ENCODE measurements around the gene CDK7. TPM values are rescaled to one million over a fixed set of nuclear protein-coding genes. Genes with fewer than 3 reads are reported as not detected.

CDK7 gene
- total and polyA plus RNA-seq, 7 experiments from 2014 or later = 18.2 to 28.9 (median 21.8) TPM

- CTCF ChIA-PET = interaction anchor here (1.1 kb wide), 1 partner anchor 22 kb away, joined by 4 read pairs; no protein-coding TSS in a partner anchor
Measured at GRCh38 chr5:69288688-69289087, 54.0 kb downstream of the CDK7 start.

GRCh38 chr5:69292306-69292705 is 57.6 kb downstream of the CDK7 start:
- no peaks in the 10 kb centered on the region for H3K9me3 ChIP-seq (ENCODE audit: control insufficient read depth in 2 of 3, low read length in 3 of 3)
- no peaks in the 10 kb centered on the region for H3K9me3 Mint-ChIP-seq
- H3K36me3 Mint-ChIP-seq = peaks cover 2 to 25% (median 4%) of the 10 kb centered on the region in 5 donors
- H3K27ac ChIP-seq (ENCODE audit: low read depth, low read length) = no peak overlapping the region
- ChIA-PET CTCF (no interaction called here), POLR2A (no interaction called here)
- H3K4me3 ChIP-seq (ENCODE audit: low read length) = no peak overlapping the region
- peaks cover 0 to 4% (median 0%) of the 10 kb centered on the region in 3 experiments for H3K36me3 ChIP-seq (ENCODE audit: control insufficient read depth in 2 of 3, insufficient read depth in 3 of 3, low read length in 3 of 3)
- peak overlapping the region in 2 of 9 donors; percentile 33 to 71 for H3K27ac Mint-ChIP-seq
- intact Hi-C loops (cut with micrococcal nuclease) = loop anchor here in 1 of 2 donors (5.0 kb wide), 1 partner anchor 40 kb away; the partner anchor contains the start of gene CCDC125
- H3K27me3 ChIP-seq (ENCODE audit: control insufficient read depth in 2 of 2, insufficient read depth in 2 of 2, low read length in 2 of 2) = no peaks in the 10 kb centered on the region
- no peaks in the 10 kb centered on the region for H3K27me3 Mint-ChIP-seq
- ATAC-seq (no peak), DNase-seq (no peak)
- H3K4me1 Mint-ChIP-seq = peaks cover 0 to 6% (median 0%) of the 10 kb centered on the region in 7 donors
- H3K4me1 ChIP-seq (ENCODE audit: control insufficient read depth in 2 of 2, insufficient read depth in 2 of 2, low read length in 2 of 2) = no peaks in the 10 kb centered on the region
- no peak overlapping the region for H3K4me3 Mint-ChIP-seq

More at GRCh38 chr5:69288688-69289087, 54.0 kb downstream of the CDK7 start:
- Mint-ChIP-seq H3K27ac (peak overlapping the region in 1 of 9 donors; percentile 26), H3K9me3 (no peaks in the 10 kb centered on the region), H3K36me3 (peaks cover 0 to 24% (median 4%) of the 10 kb centered on the region in 5 donors), H3K4me3 (no peak overlapping the region), H3K4me1 (peaks cover 0 to 2% (median 0%) of the 10 kb centered on the region in 7 donors), H3K27me3 (no peaks in the 10 kb centered on the region)
- DNase-seq = no peak
- H3K9me3 ChIP-seq (ENCODE audit: control insufficient read depth in 2 of 3, low read length in 3 of 3) = no peaks in the 10 kb centered on the region
- H3K4me1 ChIP-seq (ENCODE audit: control insufficient read depth in 2 of 2, insufficient read depth in 2 of 2, low read length in 2 of 2) = no peaks in the 10 kb centered on the region
- H3K27ac ChIP-seq (ENCODE audit: low read depth, low read length) = no peak overlapping the region
- POLR2A ChIA-PET = no interaction called here
- no peak overlapping the region for H3K4me3 ChIP-seq (ENCODE audit: low read length)
- ATAC-seq = no peak
- intact Hi-C loops (cut with micrococcal nuclease) = no loop called here
- no peaks in the 10 kb centered on the region for H3K27me3 ChIP-seq (ENCODE audit: control insufficient read depth in 2 of 2, insufficient read depth in 2 of 2, low read length in 2 of 2)
- peaks cover 0 to 4% (median 0%) of the 10 kb centered on the region in 3 experiments for H3K36me3 ChIP-seq (ENCODE audit: control insufficient read depth in 2 of 3, insufficient read depth in 3 of 3, low read length in 3 of 3)

- H3K9me3 ChIP-seq (ENCODE audit: control insufficient read depth in 2 of 3, low read length in 3 of 3) = no peaks in the 10 kb centered on the region
- Mint-ChIP-seq H3K4me3 (no peak overlapping the region), H3K36me3 (peaks cover 2 to 30% (median 9%) of the 10 kb centered on the region in 5 donors), H3K27ac (no peak overlapping the region), H3K4me1 (peaks cover 0 to 6% (median 0%) of the 10 kb centered on the region in 7 donors), H3K9me3 (no peaks in the 10 kb centered on the region), H3K27me3 (no peaks in the 10 kb centered on the region)
- DNase-seq = no peak
- intact Hi-C loops (cut with micrococcal nuclease) = loop anchor here in 1 of 2 donors (5.0 kb wide), 1 partner anchor 38 kb away; the partner anchor contains the start of gene CCDC125
- ChIA-PET POLR2A (no interaction called here), CTCF (no interaction called here)
- no peak overlapping the region for H3K4me3 ChIP-seq (ENCODE audit: low read length)
- no peak for ATAC-seq
- peaks cover 0 to 4% (median 0%) of the 10 kb centered on the region in 3 experiments for H3K36me3 ChIP-seq (ENCODE audit: control insufficient read depth in 2 of 3, insufficient read depth in 3 of 3, low read length in 3 of 3)
- H3K27ac ChIP-seq (ENCODE audit: low read depth, low read length) = no peak overlapping the region
- H3K4me1 ChIP-seq (ENCODE audit: control insufficient read depth in 2 of 2, insufficient read depth in 2 of 2, low read length in 2 of 2) = no peaks in the 10 kb centered on the region
- no peaks in the 10 kb centered on the region for H3K27me3 ChIP-seq (ENCODE audit: control insufficient read depth in 2 of 2, insufficient read depth in 2 of 2, low read length in 2 of 2)
Measured at GRCh38 chr5:69293882-69294281, 59.2 kb downstream of the CDK7 start.

GRCh38 chr5:69295088-69295754 is 60.5 kb downstream of the CDK7 start:
- ChIA-PET POLR2A (no interaction called here), CTCF (no interaction called here)
- Histone ChIP-seq H3K36me3 (ENCODE audit: control insufficient read depth in 2 of 3, insufficient read depth in 3 of 3, low read length in 3 of 3) (peaks cover 0 to 5% (median 4%) of the 10 kb centered on the region in 3 experiments), H3K27me3 (ENCODE audit: control insufficient read depth in 2 of 2, insufficient read depth in 2 of 2, low read length in 2 of 2) (no peaks in the 10 kb centered on the region), H3K27ac (ENCODE audit: low read depth, low read length) (no peak overlapping the region), H3K4me1 (ENCODE audit: control insufficient read depth in 2 of 2, insufficient read depth in 2 of 2, low read length in 2 of 2) (no peaks in the 10 kb centered on the region), H3K9me3 (ENCODE audit: control insufficient read depth in 2 of 3, low read length in 3 of 3) (no peaks in the 10 kb centered on the region), H3K4me3 (ENCODE audit: low read length) (no peak overlapping the region)
- ATAC-seq (no peak), DNase-seq (no peak)
- Mint-ChIP-seq H3K27me3 (no peaks in the 10 kb centered on the region), H3K36me3 (peaks cover 8 to 37% (median 19%) of the 10 kb centered on the region in 5 donors), H3K4me3 (no peak overlapping the region), H3K27ac (peak overlapping the region in 1 of 9 donors; percentile 48), H3K4me1 (peaks cover 0 to 4% (median 0%) of the 10 kb centered on the region in 7 donors), H3K9me3 (no peaks in the 10 kb centered on the region)
- intact Hi-C loops (cut with micrococcal nuclease) = no loop called here

GRCh38 chr5:69299625-69300024 is 64.9 kb downstream of the CDK7 start:
- intact Hi-C loops (cut with micrococcal nuclease) = no loop called here
- Histone ChIP-seq H3K9me3 (ENCODE audit: control insufficient read depth in 2 of 3, low read length in 3 of 3) (no peaks in the 10 kb centered on the region), H3K27me3 (ENCODE audit: control insufficient read depth in 2 of 2, insufficient read depth in 2 of 2, low read length in 2 of 2) (no peaks in the 10 kb centered on the region), H3K27ac (ENCODE audit: low read depth, low read length) (no peak overlapping the region), H3K36me3 (ENCODE audit: control insufficient read depth in 2 of 3, insufficient read depth in 3 of 3, low read length in 3 of 3) (peaks cover 0 to 5% (median 4%) of the 10 kb centered on the region in 3 experiments), H3K4me3 (ENCODE audit: low read length) (no peak overlapping the region), H3K4me1 (ENCODE audit: control insufficient read depth in 2 of 2, insufficient read depth in 2 of 2, low read length in 2 of 2) (no peaks in the 10 kb centered on the region)
- Mint-ChIP-seq H3K27ac (no peak overlapping the region), H3K36me3 (peaks cover 8 to 37% (median 24%) of the 10 kb centered on the region in 5 donors), H3K4me1 (peaks cover 0 to 4% (median 0%) of the 10 kb centered on the region in 7 donors), H3K9me3 (no peaks in the 10 kb centered on the region), H3K27me3 (no peaks in the 10 kb centered on the region), H3K4me3 (no peak overlapping the region)
- ChIA-PET POLR2A (no interaction called here), CTCF (interaction anchor here (0.7 kb wide), 1 partner anchor 38 kb away, joined by 3 read pairs; no protein-coding TSS in a partner anchor)
- ATAC-seq = no peak
- DNase-seq = no peak

- no peaks in the 10 kb centered on the region for H3K9me3 Mint-ChIP-seq
- ChIA-PET POLR2A (no interaction called here), CTCF (no interaction called here)
- no peak overlapping the region for H3K4me3 Mint-ChIP-seq
- no peak overlapping the region for H3K27ac ChIP-seq (ENCODE audit: low read depth, low read length)
- no peaks in the 10 kb centered on the region for H3K4me1 Mint-ChIP-seq
- peaks cover 0 to 9% (median 0%) of the 10 kb centered on the region in 3 experiments for H3K36me3 ChIP-seq (ENCODE audit: control insufficient read depth in 2 of 3, insufficient read depth in 3 of 3, low read length in 3 of 3)
- no peak overlapping the region for H3K27ac Mint-ChIP-seq
- no peaks in the 10 kb centered on the region for H3K27me3 ChIP-seq (ENCODE audit: control insufficient read depth in 2 of 2, insufficient read depth in 2 of 2, low read length in 2 of 2)
- peaks cover 4 to 32% (median 24%) of the 10 kb centered on the region in 5 donors for H3K36me3 Mint-ChIP-seq
- H3K4me1 ChIP-seq (ENCODE audit: control insufficient read depth in 2 of 2, insufficient read depth in 2 of 2, low read length in 2 of 2) = no peaks in the 10 kb centered on the region
- DNase-seq = no peak
- H3K27me3 Mint-ChIP-seq = no peaks in the 10 kb centered on the region
- no peak for ATAC-seq
- H3K4me3 ChIP-seq (ENCODE audit: low read length) = no peak overlapping the region
- no peaks in the 10 kb centered on the region for H3K9me3 ChIP-seq (ENCODE audit: control insufficient read depth in 2 of 3, low read length in 3 of 3)
- intact Hi-C loops (cut with micrococcal nuclease) = no loop called here
Measured at GRCh38 chr5:69300537-69301203, 66.0 kb downstream of the CDK7 start.

Data from naive thymus-derived CD4-positive, alpha-beta T cell (primary cell).